Upper lobe of left lung (tissue), 4 donors: Measurements from ENCODE around the gene PTGDR2.

Experiments
- CTCF ChIP-seq, 6 experiments: fragments of 450-650 bp in 4 of 6; fragments of 200-600 bp in 2 of 6; sonication (generic) in 2 of 6; IDR thresholded peaks; one replicate each; pipeline ENCODE4 v1.5.1; 2016 to 2019; ENCODE audit warnings: antibody characterized with exemption in 6 of 6
- POLR2A ChIP-seq, 4 donors: fragments of 450-650 bp; IDR thresholded peaks; one replicate each; pipeline ENCODE4 v1.5.1; 2016 to 2017; ENCODE audit warnings: antibody characterized with exemption in 4 of 4, mild to moderate bottlenecking in 2 of 4

GRCh38 chr11:60862171-60862570 is 6.4 kb upstream of the PTGDR2 start:
- no peak for TF ChIP-seq POLR2A (IDR thresholded peaks at IDR 0.05)
- no peak for TF ChIP-seq CTCF (IDR thresholded peaks at IDR 0.05)
